Liver (tissue), 9 donors: ENCODE measurements around the gene SMG6. TPM values are rescaled to one million over a fixed set of nuclear protein-coding genes. Genes with fewer than 3 reads are reported as not detected.

Source experiments
- DNase-seq: peaks from one replicate; pipeline ENCODE4 v3.0.0-alpha.2; 2017; ENCODE audit warnings: low spot score
- H3K27ac ChIP-seq, 2 donors: one replicate each; pipeline ENCODE4 v1.7.0; 2013; ENCODE audit warnings: inconsistent platforms in 2 of 2, low read length in 2 of 2, control low read depth in 1 of 2, low read depth in 1 of 2, mild to moderate bottlenecking in 1 of 2
- H3K27me3 ChIP-seq, 4 donors: one replicate each; pipeline versions ENCODE4 v1.6.1 to v1.7.0; 2013; ENCODE audit warnings: low read length in 3 of 4, inconsistent platforms in 1 of 4, mild to moderate bottlenecking in 1 of 4, moderate library complexity in 1 of 4; ENCODE audit not compliant: control insufficient read depth in 4 of 4, insufficient read depth in 4 of 4
- H3K36me3 ChIP-seq, 4 donors: one replicate each; pipeline versions ENCODE4 v1.6.1 to v1.7.0; 2013; ENCODE audit warnings: low read length in 3 of 4, mild to moderate bottlenecking in 3 of 4, low read depth in 1 of 4, moderate library complexity in 1 of 4; ENCODE audit not compliant: control insufficient read depth in 4 of 4, insufficient read depth in 3 of 4
- H3K4me1 ChIP-seq, 4 donors: one replicate each; pipeline versions ENCODE4 v1.6.1 to v1.7.0; 2013; ENCODE audit warnings: low read length in 3 of 4, mild to moderate bottlenecking in 3 of 4, moderate library complexity in 1 of 4; ENCODE audit not compliant: control insufficient read depth in 4 of 4, insufficient read depth in 4 of 4
- H3K4me3 ChIP-seq, 3 donors: one replicate each; pipeline versions ENCODE4 v1.6.1 to v1.7.0; 2013; ENCODE audit warnings: low read length in 3 of 3, control low read depth in 1 of 3, low read depth in 1 of 3, mild to moderate bottlenecking in 1 of 3
- H3K9ac ChIP-seq, 2 donors: one replicate each; pipeline ENCODE4 v1.7.0; 2013; ENCODE audit warnings: low read length in 2 of 2, mild to moderate bottlenecking in 2 of 2, moderate library complexity in 2 of 2, control low read depth in 1 of 2, low read depth in 1 of 2
- H3K9me3 ChIP-seq, 4 donors: one replicate each; pipeline versions ENCODE4 v1.6.1 to v1.7.0; 2013; ENCODE audit warnings: low read length in 3 of 4; ENCODE audit not compliant: control insufficient read depth in 4 of 4
- ATF3 ChIP-seq: IDR thresholded peaks from 2 replicates; pipeline ENCODE4 v1.6.1; 2016; ENCODE audit warnings: antibody characterized with exemption
- EGR1 ChIP-seq, 2 donors: IDR thresholded peaks; 2 replicates each; pipeline ENCODE4 v1.6.1; 2016 to 2018; ENCODE audit warnings: antibody characterized with exemption in 2 of 2, low read depth in 2 of 2
- FOXA1 ChIP-seq: IDR thresholded peaks from 2 replicates; pipeline ENCODE4 v1.6.1; 2016; ENCODE audit warnings: antibody characterized with exemption
- FOXA2 ChIP-seq: IDR thresholded peaks from 2 replicates; pipeline ENCODE4 v1.6.1; 2016; ENCODE audit warnings: antibody characterized with exemption
- GABPA ChIP-seq, 2 donors: IDR thresholded peaks in 1 of 2; conservative IDR thresholded peaks in 1 of 2; 2 replicates each; pipeline ENCODE4 v1.6.1; 2016; ENCODE audit warnings: antibody characterized with exemption in 2 of 2, mild to moderate bottlenecking in 1 of 2, moderate library complexity in 1 of 2
- HNF4A ChIP-seq, 2 donors: conservative IDR thresholded peaks; 2 replicates each; pipeline ENCODE4 v1.6.1; 2016; ENCODE audit warnings: antibody characterized with exemption in 2 of 2, mild to moderate bottlenecking in 2 of 2
- HNF4G ChIP-seq: IDR thresholded peaks from 2 replicates; pipeline ENCODE4 v1.6.1; 2016; ENCODE audit warnings: antibody characterized with exemption
- JUND ChIP-seq, 2 donors: IDR thresholded peaks; 2 replicates each; pipeline ENCODE4 v1.6.1; 2016; ENCODE audit warnings: antibody characterized with exemption in 2 of 2
- NR2F2 ChIP-seq: IDR thresholded peaks from 2 replicates; pipeline ENCODE4 v1.6.1; 2016; ENCODE audit warnings: antibody characterized with exemption
- REST ChIP-seq: IDR thresholded peaks from 2 replicates; pipeline ENCODE4 v1.6.1; 2016; ENCODE audit warnings: antibody characterized with exemption, mild to moderate bottlenecking
- SP1 ChIP-seq: IDR thresholded peaks from 2 replicates; pipeline ENCODE4 v1.6.1; 2018; ENCODE audit warnings: antibody characterized with exemption, mild to moderate bottlenecking
- YY1 ChIP-seq: IDR thresholded peaks from 2 replicates; pipeline ENCODE4 v1.6.1; 2016; ENCODE audit warnings: antibody characterized with exemption, mild to moderate bottlenecking
- WGBS: extraction: QIAGEN DNeasy Blood & Tissue Kit; methylation state at CpG from one replicate; pipeline ENCODE4 v1.1.7; 2013; 5-methylcytosine and 5-hydroxymethylcytosine counted together
- polyA plus RNA-seq, 2 donors: library from polyadenylated mRNA; stranded (reverse) in 1 of 2; unstranded in 1 of 2; fragments of 200-250 nt in 1 of 2; fragments of >200 nt in 1 of 2; fragmentation: Nextera tagmentation in 1 of 2; extraction: Ambion mirVana in 1 of 2; gene quantifications; one replicate each; pipeline versions ENCODE4 v1.2.1 to v1.2.3, GENCODE V29; 2013 to 2015
- total RNA-seq, 2 donors: library from RNA; depleted of rRNA; stranded (reverse); fragments of >200 nt; gene quantifications; one replicate each; pipeline ENCODE4 v1.2.3, GENCODE V29; 2014
- TF ChIP-seq, protein P1 (sequence below): fragments of 150-350 bp; IDR thresholded peaks from 2 replicates; pipeline ENCODE4 v1.5.1; 2017; ENCODE audit warnings: improper control_type of control experiment, low read depth, low read length; ENCODE audit not compliant: missing input control
- TF ChIP-seq, protein P2 (sequence below): IDR thresholded peaks from 2 replicates; pipeline ENCODE4 v1.6.1; 2016; ENCODE audit warnings: antibody characterized with exemption
- TF ChIP-seq, protein P3 (sequence below): IDR thresholded peaks from 2 replicates; pipeline ENCODE4 v1.6.1; 2016; ENCODE audit warnings: antibody characterized with exemption
- donor health status: healthy.
- donor health status: healthy.
- donor health status: healthy.
- donor health status: healthy.
- donor health status: healthy.

The SMG6 gene
- total and polyA plus RNA-seq, 4 donors, result 4.9 to 12.0 (median 8.2) TPM

- 78% methylated on average over 3 of the region's 3 CpGs for WGBS
- Histone ChIP-seq H3K4me1 (peaks cover 19 to 70% (median 58%) of the 10 kb centered on the region in 4 donors), H3K27me3 (no peaks in the 10 kb centered on the region), H3K9me3 (no peaks in the 10 kb centered on the region), H3K27ac (peak overlapping the region; percentile 61 to 74), H3K9ac (peak overlapping the region in 1 of 2 donors; percentile 50), H3K36me3 (peaks cover 0 to 4% (median 2%) of the 10 kb centered on the region in 4 donors), H3K4me3 (no peak overlapping the region)
- DNase-seq, result no peak
- TF ChIP-seq HNF4G, result no peak
Observed at GRCh38 chr17:2174014-2174413, 129.6 kb downstream of the SMG6 start.

GRCh38 chr17:2172999-2173398 lies 130.6 kb downstream of the SMG6 start:
- DNase-seq, result no peak
- peaks cover 0 to 4% (median 2%) of the 10 kb centered on the region in 4 donors for H3K36me3 ChIP-seq
- H3K27me3 ChIP-seq, result no peaks in the 10 kb centered on the region
- H3K9ac ChIP-seq, result no peak overlapping the region
- H3K4me3 ChIP-seq, result no peak overlapping the region
- peaks cover 12 to 60% (median 49%) of the 10 kb centered on the region in 4 donors for H3K4me1 ChIP-seq
- H3K9me3 ChIP-seq, result no peaks in the 10 kb centered on the region
- H3K27ac ChIP-seq, result peak overlapping the region; percentile 61 to 74
- TF ChIP-seq GABPA (IDR thresholded peaks at IDR 0.05 in 1 of 2, conservative IDR thresholded peaks at IDR 0.05 in 1 of 2) (no peak), FOXA2 (no peak), FOXA1 (no peak), HNF4G (no peak), JUND (IDR thresholded peaks at IDR 0.05) (no peak), SP1 (no peak), HNF4A (conservative IDR thresholded peaks at IDR 0.05) (no peak), ATF3 (no peak), YY1 (no peak)
- TF ChIP-seq, protein P1, sequence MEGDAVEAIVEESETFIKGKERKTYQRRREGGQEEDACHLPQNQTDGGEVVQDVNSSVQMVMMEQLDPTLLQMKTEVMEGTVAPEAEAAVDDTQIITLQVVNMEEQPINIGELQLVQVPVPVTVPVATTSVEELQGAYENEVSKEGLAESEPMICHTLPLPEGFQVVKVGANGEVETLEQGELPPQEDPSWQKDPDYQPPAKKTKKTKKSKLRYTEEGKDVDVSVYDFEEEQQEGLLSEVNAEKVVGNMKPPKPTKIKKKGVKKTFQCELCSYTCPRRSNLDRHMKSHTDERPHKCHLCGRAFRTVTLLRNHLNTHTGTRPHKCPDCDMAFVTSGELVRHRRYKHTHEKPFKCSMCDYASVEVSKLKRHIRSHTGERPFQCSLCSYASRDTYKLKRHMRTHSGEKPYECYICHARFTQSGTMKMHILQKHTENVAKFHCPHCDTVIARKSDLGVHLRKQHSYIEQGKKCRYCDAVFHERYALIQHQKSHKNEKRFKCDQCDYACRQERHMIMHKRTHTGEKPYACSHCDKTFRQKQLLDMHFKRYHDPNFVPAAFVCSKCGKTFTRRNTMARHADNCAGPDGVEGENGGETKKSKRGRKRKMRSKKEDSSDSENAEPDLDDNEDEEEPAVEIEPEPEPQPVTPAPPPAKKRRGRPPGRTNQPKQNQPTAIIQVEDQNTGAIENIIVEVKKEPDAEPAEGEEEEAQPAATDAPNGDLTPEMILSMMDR, result no peak
- TF ChIP-seq, protein P2, sequence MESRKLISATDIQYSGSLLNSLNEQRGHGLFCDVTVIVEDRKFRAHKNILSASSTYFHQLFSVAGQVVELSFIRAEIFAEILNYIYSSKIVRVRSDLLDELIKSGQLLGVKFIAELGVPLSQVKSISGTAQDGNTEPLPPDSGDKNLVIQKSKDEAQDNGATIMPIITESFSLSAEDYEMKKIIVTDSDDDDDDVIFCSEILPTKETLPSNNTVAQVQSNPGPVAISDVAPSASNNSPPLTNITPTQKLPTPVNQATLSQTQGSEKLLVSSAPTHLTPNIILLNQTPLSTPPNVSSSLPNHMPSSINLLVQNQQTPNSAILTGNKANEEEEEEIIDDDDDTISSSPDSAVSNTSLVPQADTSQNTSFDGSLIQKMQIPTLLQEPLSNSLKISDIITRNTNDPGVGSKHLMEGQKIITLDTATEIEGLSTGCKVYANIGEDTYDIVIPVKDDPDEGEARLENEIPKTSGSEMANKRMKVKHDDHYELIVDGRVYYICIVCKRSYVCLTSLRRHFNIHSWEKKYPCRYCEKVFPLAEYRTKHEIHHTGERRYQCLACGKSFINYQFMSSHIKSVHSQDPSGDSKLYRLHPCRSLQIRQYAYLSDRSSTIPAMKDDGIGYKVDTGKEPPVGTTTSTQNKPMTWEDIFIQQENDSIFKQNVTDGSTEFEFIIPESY, result no peak
- TF ChIP-seq, protein P3, sequence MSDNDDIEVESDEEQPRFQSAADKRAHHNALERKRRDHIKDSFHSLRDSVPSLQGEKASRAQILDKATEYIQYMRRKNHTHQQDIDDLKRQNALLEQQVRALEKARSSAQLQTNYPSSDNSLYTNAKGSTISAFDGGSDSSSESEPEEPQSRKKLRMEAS, result no peak
- 70% methylated on average over 1 of the region's 1 CpG for WGBS

- Histone ChIP-seq H3K9ac (peak overlapping the region; percentile 42 to 60), H3K4me3 (no peak overlapping the region), H3K9me3 (no peaks in the 10 kb centered on the region), H3K4me1 (peaks cover 12 to 53% (median 41%) of the 10 kb centered on the region in 4 donors), H3K27me3 (no peaks in the 10 kb centered on the region), H3K36me3 (peaks cover 0 to 4% (median 2%) of the 10 kb centered on the region in 4 donors), H3K27ac (peak overlapping the region; percentile 61 to 74)
- DNase-seq, result peak; percentile 49
- WGBS, result 41% methylated on average over 16 of the region's 16 CpGs
- TF ChIP-seq HNF4G, result no peak
- peak; percentile 83 for TF ChIP-seq ATF3
- TF ChIP-seq, protein P3, result peak; percentile 70
- TF ChIP-seq FOXA1, result no peak
- peak in 1 of 2 donors; percentile 60 for TF ChIP-seq EGR1 (IDR thresholded peaks at IDR 0.05; ENCODE audit: low read depth in 2 of 2)
- TF ChIP-seq REST, result peak; percentile 29
- TF ChIP-seq, protein P1, result no peak
- TF ChIP-seq NR2F2, result peak; percentile 93
Observed at GRCh38 chr17:2172077-2172851, 131.3 kb downstream of the SMG6 start.
